Lower leg skin (tissue), 4 donors: ENCODE data around the gene CD33. TPM values are rescaled to one million over a fixed set of nuclear protein-coding genes. Genes with fewer than 3 reads are reported as not detected.

Experiments used
- DNase-seq, 2 donors: peaks; one replicate each; pipeline ENCODE4 v3.0.0-alpha.2; 2019; ENCODE audit warnings: low spot score in 2 of 2
- H3K4me3 ChIP-seq: fragments of 200-600 bp; sonication (generic); 2 replicates; pipeline ENCODE4 v1.5.1; 2017; ENCODE audit warnings: mild to moderate bottlenecking, low read depth; ENCODE audit not compliant: poor library complexity, severe bottlenecking
- POLR2A ChIP-seq, 2 donors: fragments of 450-650 bp; IDR thresholded peaks; one replicate each; pipeline ENCODE4 v1.6.1; 2016 to 2017; ENCODE audit warnings: antibody characterized with exemption in 2 of 2, mild to moderate bottlenecking in 1 of 2, moderate library complexity in 1 of 2
- WGBS, 2 donors: methylation state at CpG; one replicate each; pipeline ENCODE4 v1.1.5; 2018; 5-methylcytosine and 5-hydroxymethylcytosine counted together
- intact Hi-C: fragments of 100-400 bp; cut with DNase I; formaldehyde crosslinking; loops from one replicate; pipeline ENCODE4 v1.15.0; 2023; ENCODE audit warnings: low total_unique reads
- total RNA-seq, 4 donors: library from RNA; depleted of rRNA; stranded (reverse); fragments of >200 nt; gene quantifications; one replicate each; pipeline ENCODE4 v1.1.0, GENCODE V29; 2016
- TF ChIP-seq, protein P1 (sequence below), 3 donors: fragments of 450-650 bp; IDR thresholded peaks; one replicate each; pipeline ENCODE4 v1.5.1; 2016; ENCODE audit warnings: antibody characterized with exemption in 3 of 3, mild to moderate bottlenecking in 3 of 3, moderate library complexity in 2 of 3

CD33 gene
- total RNA-seq, 4 donors from 2014 or later: 1.4 to 2.5 (median 2.1) TPM

DNA sequence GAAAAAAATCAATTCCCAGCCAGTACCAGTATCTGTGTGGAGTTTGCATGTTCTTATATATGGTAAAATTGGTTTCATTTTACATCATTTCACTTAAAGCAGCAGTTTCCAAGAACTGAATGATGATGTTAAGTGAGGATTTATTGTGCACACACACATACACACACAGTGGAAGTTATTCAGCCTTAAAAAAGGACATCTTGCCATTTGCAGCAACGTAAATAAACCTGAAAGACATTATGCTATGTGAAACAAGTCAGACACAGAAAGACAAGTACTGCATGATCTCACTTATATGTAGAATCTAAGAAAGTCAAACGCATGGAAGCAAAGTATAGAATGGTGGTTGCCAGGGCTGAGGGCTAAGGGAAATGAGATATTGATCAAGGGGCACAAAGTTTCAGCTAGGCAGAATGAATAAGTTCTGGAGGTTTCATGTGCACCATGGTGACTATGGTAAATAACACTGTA, 31.3 kb downstream of the CD33 start:
- intact Hi-C loops: no loop called here
- 55 to 60% methylated on average over 2 of the region's 2 CpGs for WGBS, 2 donors
- DNase-seq: no peak
- TF ChIP-seq POLR2A (IDR thresholded peaks at IDR 0.05): no peak
- TF ChIP-seq, protein P1, sequence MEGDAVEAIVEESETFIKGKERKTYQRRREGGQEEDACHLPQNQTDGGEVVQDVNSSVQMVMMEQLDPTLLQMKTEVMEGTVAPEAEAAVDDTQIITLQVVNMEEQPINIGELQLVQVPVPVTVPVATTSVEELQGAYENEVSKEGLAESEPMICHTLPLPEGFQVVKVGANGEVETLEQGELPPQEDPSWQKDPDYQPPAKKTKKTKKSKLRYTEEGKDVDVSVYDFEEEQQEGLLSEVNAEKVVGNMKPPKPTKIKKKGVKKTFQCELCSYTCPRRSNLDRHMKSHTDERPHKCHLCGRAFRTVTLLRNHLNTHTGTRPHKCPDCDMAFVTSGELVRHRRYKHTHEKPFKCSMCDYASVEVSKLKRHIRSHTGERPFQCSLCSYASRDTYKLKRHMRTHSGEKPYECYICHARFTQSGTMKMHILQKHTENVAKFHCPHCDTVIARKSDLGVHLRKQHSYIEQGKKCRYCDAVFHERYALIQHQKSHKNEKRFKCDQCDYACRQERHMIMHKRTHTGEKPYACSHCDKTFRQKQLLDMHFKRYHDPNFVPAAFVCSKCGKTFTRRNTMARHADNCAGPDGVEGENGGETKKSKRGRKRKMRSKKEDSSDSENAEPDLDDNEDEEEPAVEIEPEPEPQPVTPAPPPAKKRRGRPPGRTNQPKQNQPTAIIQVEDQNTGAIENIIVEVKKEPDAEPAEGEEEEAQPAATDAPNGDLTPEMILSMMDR (IDR thresholded peaks at IDR 0.05): no peak
- no peak overlapping the region for H3K4me3 ChIP-seq

DNA sequence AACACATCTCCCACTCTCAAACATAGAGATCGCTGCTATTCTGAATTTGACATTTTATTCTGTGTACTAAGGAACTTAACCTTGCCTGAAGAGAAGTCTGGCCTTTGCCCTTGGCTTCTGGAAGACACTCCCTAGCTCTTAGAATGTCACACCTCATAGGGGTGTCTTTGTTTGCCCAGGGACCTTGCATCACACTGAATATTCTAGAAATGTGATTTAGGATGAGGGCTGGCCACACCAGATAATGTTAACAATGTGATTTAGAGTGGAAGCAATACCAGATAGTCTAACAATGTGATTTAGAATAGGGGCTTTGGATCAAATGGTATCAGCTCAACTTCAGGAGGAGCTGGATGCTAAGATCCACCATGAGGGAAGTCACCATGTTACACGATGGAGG, 32.6 kb downstream of the CD33 start:
- 73 to 78% methylated on average over 2 of the region's 2 CpGs for WGBS, 2 donors
- DNase-seq: no peak
- intact Hi-C loops: no loop called here
- TF ChIP-seq, protein P1 (IDR thresholded peaks at IDR 0.05): no peak
- TF ChIP-seq POLR2A (IDR thresholded peaks at IDR 0.05): no peak
- H3K4me3 ChIP-seq: no peak overlapping the region

DNA sequence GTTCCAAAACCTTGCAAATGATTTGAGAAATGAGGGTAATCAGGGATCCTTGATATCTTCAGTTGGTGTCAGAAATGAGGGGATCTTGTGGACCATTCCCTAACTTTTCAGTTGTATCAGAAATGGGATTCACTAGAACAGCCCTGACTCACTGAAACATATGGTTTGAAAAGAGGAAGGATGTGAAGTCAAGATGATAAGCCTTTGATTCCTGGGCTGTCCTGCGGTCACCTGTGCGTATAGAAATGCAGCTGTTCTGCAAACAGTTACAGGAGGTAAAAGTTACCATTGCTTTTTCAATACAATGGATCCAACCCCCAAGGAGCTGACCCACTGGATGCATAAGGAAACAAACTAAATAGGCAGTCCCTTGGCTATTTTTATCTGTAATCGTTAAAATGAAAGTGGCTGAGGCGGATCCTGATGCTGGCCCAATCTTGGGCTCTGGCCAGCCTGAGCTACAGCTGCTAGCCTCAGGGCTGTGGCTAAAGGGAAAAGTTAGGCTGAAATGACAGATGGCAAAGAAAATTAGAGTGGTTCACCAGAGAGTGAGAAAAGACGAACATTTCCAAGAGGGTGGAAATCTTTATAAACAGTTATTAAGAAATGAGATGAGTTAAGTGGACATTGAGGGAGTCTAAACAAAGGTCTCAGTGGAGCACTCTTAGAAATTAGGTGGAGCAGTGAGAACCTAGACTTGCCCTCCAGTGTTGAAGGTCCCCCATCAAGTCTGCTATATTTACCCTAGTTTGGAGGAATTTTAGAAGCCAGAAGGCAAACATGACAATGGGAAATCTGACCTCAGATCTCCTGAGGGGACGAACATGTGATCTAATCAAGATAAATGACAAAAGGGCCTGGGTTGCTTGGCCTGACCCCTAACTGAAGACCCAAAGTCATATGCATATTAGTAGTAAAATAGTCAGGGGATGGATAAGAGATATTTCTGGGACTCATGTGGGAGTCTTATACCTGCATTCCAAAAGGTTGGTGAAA, 33.6 kb downstream of the CD33 start:
- intact Hi-C loops: no loop called here
- 47 to 59% methylated on average over 6 of the region's 6 CpGs for WGBS, 2 donors

DNA sequence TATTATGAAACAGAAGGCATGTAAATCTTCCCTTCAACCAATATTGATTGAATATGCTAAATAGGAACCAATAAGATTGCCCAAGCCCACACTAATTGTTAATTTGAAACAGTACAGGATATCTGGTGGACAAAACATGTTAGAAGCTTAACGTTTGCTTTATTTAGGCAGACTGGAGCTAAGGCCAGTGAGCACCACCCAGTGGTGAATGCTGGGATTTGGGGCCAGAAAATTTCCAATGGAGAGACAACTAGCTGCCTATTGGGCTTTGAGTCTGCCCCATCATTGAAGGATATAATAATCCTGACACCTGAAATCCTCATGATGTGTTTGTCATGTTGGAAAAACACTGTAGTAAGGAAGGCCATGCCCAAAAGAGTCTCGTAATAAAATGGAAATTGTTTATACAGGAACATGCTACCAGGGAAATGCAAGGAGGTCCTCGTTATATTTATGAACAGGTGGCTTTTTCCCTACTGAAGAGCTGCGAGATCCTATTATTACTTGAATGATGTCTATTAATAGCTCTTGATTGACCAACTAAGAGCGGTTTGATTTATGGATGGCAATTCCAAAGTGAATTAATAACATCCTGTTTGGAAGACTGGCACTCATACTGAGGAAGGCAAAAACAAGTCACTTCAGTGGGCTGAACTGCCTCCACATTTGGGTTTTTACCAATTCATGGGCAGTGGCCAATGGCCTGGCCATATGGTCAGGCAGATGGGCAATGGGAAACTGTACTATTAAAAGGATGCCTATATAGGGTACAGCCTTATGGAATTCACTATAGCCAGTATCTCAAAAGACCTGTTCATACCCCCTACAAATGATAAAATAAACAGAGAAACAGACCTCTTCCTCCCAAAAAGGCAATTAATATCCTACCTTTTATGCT, 34.7 kb downstream of the CD33 start:
- DNase-seq: peak in 1 of 2 donors; percentile 19
- no peak for TF ChIP-seq POLR2A (IDR thresholded peaks at IDR 0.05)
- TF ChIP-seq, protein P1 (IDR thresholded peaks at IDR 0.05): no peak
- no peak overlapping the region for H3K4me3 ChIP-seq
- intact Hi-C loops: no loop called here
- 24 to 29% methylated on average over 5 of the region's 5 CpGs for WGBS, 2 donors

More for the DNA sequence above, 33.6 kb downstream of the CD33 start:
- no peak overlapping the region for H3K4me3 ChIP-seq
- no peak for DNase-seq
- no peak for TF ChIP-seq POLR2A (IDR thresholded peaks at IDR 0.05)
- TF ChIP-seq, protein P1 (IDR thresholded peaks at IDR 0.05): no peak

DNA sequence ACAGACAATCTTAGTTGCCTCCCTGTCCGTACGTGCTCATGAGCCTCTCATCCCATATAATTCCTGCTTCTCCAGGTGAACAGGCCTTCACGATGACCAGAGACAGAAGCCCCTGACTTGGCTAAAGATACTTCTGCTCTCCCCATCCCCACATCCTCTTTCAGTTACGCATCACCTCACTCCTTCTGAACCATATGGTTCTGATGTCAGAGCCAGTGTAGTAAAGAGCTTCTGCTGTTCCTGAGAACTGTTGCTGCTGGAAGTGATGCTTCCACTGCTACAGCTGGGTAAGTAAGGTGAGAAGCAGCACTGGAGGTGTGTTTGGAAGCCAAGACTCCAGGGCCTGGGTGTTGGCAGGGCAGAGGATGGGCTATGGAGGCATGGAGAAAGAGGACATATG, 38.9 kb downstream of the CD33 start:
- intact Hi-C loops: no loop called here
- no peak overlapping the region for H3K4me3 ChIP-seq
- DNase-seq: no peak
- WGBS, 2 donors: 67 to 86% methylated on average over 4 of the region's 4 CpGs
- no peak for TF ChIP-seq POLR2A (IDR thresholded peaks at IDR 0.05)
- TF ChIP-seq, protein P1 (IDR thresholded peaks at IDR 0.05): no peak
